SK-N-SH treated with all-trans-retinoic acid at 6 μM for 48 hours (cell line): ENCODE results near the gene CACNB4.
A peak's percentile ranks its signal among the peaks of the same experiment; 100 is the strongest.
"Not testable (repeated sequence)": the region's sequence is repeated elsewhere in the genome, so short reads cannot be mapped to it uniquely, and the experiment has no call there.

Source experiments
- ATAC-seq: fragments of 200-7000 bp; cut with Tn5 transposase; 3 replicates; pipeline ENCODE4 v1.9.1; 2020; ENCODE audit warnings: mild to moderate bottlenecking, moderate library complexity
- ARNTL ChIP-seq: fragments of 450-650 bp; formaldehyde crosslinking; IDR thresholded peaks from 2 replicates; pipeline ENCODE4 v1.5.0; 2020; ENCODE audit warnings: low read depth, mild to moderate bottlenecking, moderate library complexity, borderline replicate concordance
- BACH2 ChIP-seq: fragments of 250-450 bp; sonication (Bioruptor Pico); IDR thresholded peaks from 2 replicates; pipeline ENCODE4 v1.9.0; 2021; ENCODE audit warnings: mild to moderate bottlenecking, borderline replicate concordance
- CSDC2 ChIP-seq: fragments of 250-450 bp; sonication (Bioruptor Pico); IDR thresholded peaks from 2 replicates; pipeline ENCODE4 v1.5.0; 2020; ENCODE audit warnings: mild to moderate bottlenecking, moderate library complexity
- ESRRG ChIP-seq: fragments of 250-450 bp; sonication (Bioruptor Pico); IDR thresholded peaks from 2 replicates; pipeline ENCODE4 v1.6.1; 2021; ENCODE audit warnings: mild to moderate bottlenecking
- GLIS3 ChIP-seq: fragments of 250-450 bp; sonication (Bioruptor Pico); IDR thresholded peaks from 2 replicates; pipeline ENCODE4 v1.5.0; 2020; ENCODE audit warnings: mild to moderate bottlenecking, moderate library complexity
- PPARA ChIP-seq: fragments of 250-450 bp; sonication (Bioruptor Pico); IDR thresholded peaks from 2 replicates; pipeline ENCODE4 v1.5.0; 2020; ENCODE audit warnings: mild to moderate bottlenecking, borderline replicate concordance
- RARB ChIP-seq: fragments of 250-450 bp; sonication (Bioruptor Pico); IDR thresholded peaks from 2 replicates; pipeline ENCODE4 v1.8.0; 2021; ENCODE audit warnings: mild to moderate bottlenecking, moderate library complexity
- SNAI2 ChIP-seq: fragments of 250-450 bp; sonication (Bioruptor Pico); IDR thresholded peaks from 2 replicates; pipeline ENCODE4 v1.5.0; 2020; ENCODE audit warnings: mild to moderate bottlenecking, moderate library complexity
- TCF4 ChIP-seq: fragments of 250-450 bp; sonication (Bioruptor Pico); IDR thresholded peaks from 2 replicates; pipeline ENCODE4 v1.8.0; 2021; ENCODE audit warnings: mild to moderate bottlenecking, moderate library complexity, borderline replicate concordance
- TOX ChIP-seq: fragments of 250-450 bp; sonication (Bioruptor Pico); IDR thresholded peaks from 2 replicates; pipeline ENCODE4 v1.8.0; 2021; ENCODE audit warnings: mild to moderate bottlenecking, moderate library complexity, borderline replicate concordance
- ZC3H10 ChIP-seq: fragments of 250-450 bp; sonication (Bioruptor Pico); IDR thresholded peaks from 2 replicates; pipeline ENCODE4 v1.5.1; 2021; ENCODE audit warnings: mild to moderate bottlenecking, moderate library complexity
- ZFP3 ChIP-seq: fragments of 250-450 bp; sonication (Bioruptor Pico); IDR thresholded peaks from 2 replicates; pipeline ENCODE4 v1.5.0; 2020; ENCODE audit warnings: mild to moderate bottlenecking, moderate library complexity
- ZNF565 ChIP-seq: fragments of 450-650 bp; formaldehyde crosslinking; conservative IDR thresholded peaks from 2 replicates; pipeline ENCODE4 v1.5.0; 2020; ENCODE audit warnings: low read depth, mild to moderate bottlenecking, moderate library complexity
- ZNF8 ChIP-seq: fragments of 450-650 bp; formaldehyde crosslinking; IDR thresholded peaks from 2 replicates; pipeline ENCODE4 v1.5.0; 2020; ENCODE audit warnings: mild to moderate bottlenecking, moderate library complexity
- TF ChIP-seq, protein P1 (sequence below): fragments of 250-450 bp; sonication (Bioruptor Pico); IDR thresholded peaks from 2 replicates; pipeline ENCODE4 v1.5.0; 2020; ENCODE audit warnings: mild to moderate bottlenecking, moderate library complexity
- TF ChIP-seq, protein P2 (sequence below): fragments of 250-450 bp; sonication (Bioruptor Pico); IDR thresholded peaks from 2 replicates; pipeline ENCODE4 v1.8.0; 2021; ENCODE audit warnings: low read depth, mild to moderate bottlenecking, moderate library complexity, borderline replicate concordance
- TF ChIP-seq, protein P3 (sequence below): fragments of 250-450 bp; sonication (Bioruptor Pico); IDR thresholded peaks from 2 replicates; pipeline ENCODE4 v1.8.0; 2020; ENCODE audit warnings: mild to moderate bottlenecking, moderate library complexity, borderline replicate concordance
- TF ChIP-seq, protein P4 (sequence below): fragments of 250-450 bp; sonication (Bioruptor Pico); IDR thresholded peaks from 2 replicates; pipeline ENCODE4 v1.5.1; 2021; ENCODE audit warnings: mild to moderate bottlenecking, moderate library complexity
- TF ChIP-seq, protein P5 (sequence below): fragments of 250-450 bp; sonication (Bioruptor Pico); IDR thresholded peaks from 2 replicates; pipeline ENCODE4 v1.5.1; 2020; ENCODE audit warnings: low read depth, mild to moderate bottlenecking, moderate library complexity

The CACNB4 gene

DNA sequence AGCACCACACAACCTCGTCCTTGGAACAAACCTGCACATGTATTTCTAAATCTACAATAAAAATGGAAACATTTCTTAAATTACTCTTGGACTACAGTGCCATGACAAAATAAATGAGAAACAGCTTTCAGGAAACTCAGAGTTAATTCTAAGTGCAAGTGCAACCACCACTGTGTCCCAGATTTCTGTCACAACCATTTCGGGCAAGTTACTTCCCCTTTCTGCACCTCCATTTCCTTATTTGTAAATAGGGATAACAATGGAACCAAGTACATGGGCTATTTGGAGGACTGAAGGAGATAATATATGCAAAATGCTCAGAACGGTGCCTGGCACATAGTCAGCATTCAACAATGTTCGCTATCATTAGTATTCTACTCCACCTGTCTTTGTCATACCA lies 93.2 kb downstream of the CACNB4 start (continued):
- TF ChIP-seq, protein P1, sequence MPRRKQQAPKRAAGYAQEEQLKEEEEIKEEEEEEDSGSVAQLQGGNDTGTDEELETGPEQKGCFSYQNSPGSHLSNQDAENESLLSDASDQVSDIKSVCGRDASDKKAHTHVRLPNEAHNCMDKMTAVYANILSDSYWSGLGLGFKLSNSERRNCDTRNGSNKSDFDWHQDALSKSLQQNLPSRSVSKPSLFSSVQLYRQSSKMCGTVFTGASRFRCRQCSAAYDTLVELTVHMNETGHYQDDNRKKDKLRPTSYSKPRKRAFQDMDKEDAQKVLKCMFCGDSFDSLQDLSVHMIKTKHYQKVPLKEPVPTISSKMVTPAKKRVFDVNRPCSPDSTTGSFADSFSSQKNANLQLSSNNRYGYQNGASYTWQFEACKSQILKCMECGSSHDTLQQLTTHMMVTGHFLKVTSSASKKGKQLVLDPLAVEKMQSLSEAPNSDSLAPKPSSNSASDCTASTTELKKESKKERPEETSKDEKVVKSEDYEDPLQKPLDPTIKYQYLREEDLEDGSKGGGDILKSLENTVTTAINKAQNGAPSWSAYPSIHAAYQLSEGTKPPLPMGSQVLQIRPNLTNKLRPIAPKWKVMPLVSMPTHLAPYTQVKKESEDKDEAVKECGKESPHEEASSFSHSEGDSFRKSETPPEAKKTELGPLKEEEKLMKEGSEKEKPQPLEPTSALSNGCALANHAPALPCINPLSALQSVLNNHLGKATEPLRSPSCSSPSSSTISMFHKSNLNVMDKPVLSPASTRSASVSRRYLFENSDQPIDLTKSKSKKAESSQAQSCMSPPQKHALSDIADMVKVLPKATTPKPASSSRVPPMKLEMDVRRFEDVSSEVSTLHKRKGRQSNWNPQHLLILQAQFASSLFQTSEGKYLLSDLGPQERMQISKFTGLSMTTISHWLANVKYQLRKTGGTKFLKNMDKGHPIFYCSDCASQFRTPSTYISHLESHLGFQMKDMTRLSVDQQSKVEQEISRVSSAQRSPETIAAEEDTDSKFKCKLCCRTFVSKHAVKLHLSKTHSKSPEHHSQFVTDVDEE (CRISPR knock-in tag), result no peak
- no peak for TF ChIP-seq PPARA (CRISPR knock-in tag)

DNA sequence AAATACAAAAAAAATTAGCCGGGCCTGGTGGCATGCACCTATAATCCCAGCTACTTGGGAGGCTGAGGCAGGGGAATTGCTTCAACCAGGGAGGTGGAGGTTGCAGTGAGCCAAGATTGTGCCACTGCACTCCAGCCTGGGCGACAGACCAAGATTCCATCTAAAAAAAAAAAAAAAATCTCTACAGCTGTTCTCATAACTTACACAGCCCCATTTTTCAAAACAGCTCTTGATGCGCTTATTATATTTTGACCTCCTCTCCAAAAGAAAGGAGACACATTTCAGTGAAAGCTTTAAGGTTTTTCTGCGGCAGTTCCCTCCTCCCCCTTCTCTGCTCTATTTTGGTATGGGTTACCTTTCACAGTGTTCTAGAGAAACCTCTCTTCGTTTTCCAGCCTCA lies 95.6 kb downstream of the CACNB4 start:
- ATAC-seq, result not testable (repeated sequence)

DNA sequence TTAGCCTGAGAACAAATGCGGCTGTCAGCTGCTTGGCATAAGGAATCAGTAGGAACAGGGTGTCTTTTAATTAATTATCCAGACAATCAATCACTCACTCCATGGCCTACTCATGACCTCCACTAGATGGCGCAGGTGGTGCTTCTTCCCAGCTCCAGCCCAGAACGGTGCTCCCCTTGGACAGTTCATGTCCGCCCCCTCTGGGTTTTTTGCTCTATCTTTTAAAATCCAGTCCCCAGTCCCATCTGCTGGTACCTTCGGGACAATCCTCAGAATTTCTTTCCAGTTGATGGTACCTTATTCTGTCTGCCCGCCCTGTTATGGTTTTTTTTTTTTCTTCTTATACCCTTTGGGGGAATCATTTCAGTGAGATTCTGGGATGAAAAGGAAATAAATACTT lies 99.8 kb downstream of the CACNB4 start:
- ATAC-seq, result peak; percentile 94
- TF ChIP-seq SNAI2 (CRISPR knock-in tag) (no peak), BACH2 (CRISPR knock-in tag) (no peak), TOX (CRISPR knock-in tag) (no peak), RARB (CRISPR knock-in tag) (no peak), ZNF8 (CRISPR knock-in tag) (no peak), ESRRG (CRISPR knock-in tag) (no peak), GLIS3 (CRISPR knock-in tag) (no peak), TCF4 (CRISPR knock-in tag) (no peak)
- TF ChIP-seq, protein P2, sequence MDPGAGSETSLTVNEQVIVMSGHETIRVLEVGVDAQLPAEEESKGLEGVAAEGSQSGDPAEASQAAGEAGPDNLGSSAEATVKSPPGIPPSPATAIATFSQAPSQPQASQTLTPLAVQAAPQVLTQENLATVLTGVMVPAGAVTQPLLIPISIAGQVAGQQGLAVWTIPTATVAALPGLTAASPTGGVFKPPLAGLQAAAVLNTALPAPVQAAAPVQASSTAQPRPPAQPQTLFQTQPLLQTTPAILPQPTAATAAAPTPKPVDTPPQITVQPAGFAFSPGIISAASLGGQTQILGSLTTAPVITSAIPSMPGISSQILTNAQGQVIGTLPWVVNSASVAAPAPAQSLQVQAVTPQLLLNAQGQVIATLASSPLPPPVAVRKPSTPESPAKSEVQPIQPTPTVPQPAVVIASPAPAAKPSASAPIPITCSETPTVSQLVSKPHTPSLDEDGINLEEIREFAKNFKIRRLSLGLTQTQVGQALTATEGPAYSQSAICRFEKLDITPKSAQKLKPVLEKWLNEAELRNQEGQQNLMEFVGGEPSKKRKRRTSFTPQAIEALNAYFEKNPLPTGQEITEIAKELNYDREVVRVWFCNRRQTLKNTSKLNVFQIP (CRISPR knock-in tag), result no peak

DNA sequence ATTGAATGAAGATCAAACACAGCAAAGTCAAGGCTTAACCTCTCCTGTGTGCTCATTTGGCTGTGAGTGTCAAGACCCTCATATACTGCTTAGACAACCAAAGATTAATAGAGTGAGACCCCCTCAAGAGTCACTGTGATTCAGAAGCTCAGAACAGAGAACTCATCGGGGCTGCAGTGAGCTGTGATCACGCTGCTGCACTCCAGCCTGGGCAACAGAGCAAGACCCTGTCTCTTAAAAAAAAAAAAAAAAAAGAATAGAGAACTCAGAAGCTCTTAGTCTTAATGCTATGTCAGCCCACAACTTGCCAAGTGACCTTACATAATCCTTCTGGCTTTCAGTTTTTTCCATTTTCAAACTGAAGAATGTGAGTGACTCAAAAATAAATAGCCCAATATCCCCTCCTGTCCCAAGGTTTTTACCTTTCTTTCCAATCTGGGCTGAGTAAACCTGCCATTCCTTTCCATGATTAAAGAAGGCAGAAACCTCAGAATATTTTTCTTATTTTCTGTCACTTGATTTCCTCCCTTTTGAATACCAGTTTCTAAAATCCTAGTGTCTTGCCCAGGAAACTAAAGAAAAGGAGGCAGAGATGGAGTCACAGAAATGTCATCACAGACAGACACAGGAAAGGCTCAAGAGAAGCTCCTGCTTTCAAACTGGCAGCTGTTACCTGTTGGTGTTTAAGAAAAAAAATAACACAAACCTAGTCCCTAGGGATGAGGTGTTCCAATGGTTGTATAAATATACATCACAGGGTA lies 102.4 kb downstream of the CACNB4 start:
- ATAC-seq, result no peak
- TF ChIP-seq, protein P3, sequence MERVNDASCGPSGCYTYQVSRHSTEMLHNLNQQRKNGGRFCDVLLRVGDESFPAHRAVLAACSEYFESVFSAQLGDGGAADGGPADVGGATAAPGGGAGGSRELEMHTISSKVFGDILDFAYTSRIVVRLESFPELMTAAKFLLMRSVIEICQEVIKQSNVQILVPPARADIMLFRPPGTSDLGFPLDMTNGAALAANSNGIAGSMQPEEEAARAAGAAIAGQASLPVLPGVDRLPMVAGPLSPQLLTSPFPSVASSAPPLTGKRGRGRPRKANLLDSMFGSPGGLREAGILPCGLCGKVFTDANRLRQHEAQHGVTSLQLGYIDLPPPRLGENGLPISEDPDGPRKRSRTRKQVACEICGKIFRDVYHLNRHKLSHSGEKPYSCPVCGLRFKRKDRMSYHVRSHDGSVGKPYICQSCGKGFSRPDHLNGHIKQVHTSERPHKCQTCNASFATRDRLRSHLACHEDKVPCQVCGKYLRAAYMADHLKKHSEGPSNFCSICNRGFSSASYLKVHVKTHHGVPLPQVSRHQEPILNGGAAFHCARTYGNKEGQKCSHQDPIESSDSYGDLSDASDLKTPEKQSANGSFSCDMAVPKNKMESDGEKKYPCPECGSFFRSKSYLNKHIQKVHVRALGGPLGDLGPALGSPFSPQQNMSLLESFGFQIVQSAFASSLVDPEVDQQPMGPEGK (CRISPR knock-in tag), result no peak
- no peak for TF ChIP-seq ZC3H10 (CRISPR knock-in tag)
- no peak for TF ChIP-seq CSDC2
- TF ChIP-seq ZNF565, result no peak
- TF ChIP-seq, protein P2 (CRISPR knock-in tag), result no peak
- no peak for TF ChIP-seq RARB (CRISPR knock-in tag)
- TF ChIP-seq, protein P1 (CRISPR knock-in tag), result no peak
- no peak for TF ChIP-seq ARNTL (CRISPR knock-in tag)
- no peak for TF ChIP-seq SNAI2 (CRISPR knock-in tag)
- TF ChIP-seq TOX (CRISPR knock-in tag), result no peak
- TF ChIP-seq, protein P4, sequence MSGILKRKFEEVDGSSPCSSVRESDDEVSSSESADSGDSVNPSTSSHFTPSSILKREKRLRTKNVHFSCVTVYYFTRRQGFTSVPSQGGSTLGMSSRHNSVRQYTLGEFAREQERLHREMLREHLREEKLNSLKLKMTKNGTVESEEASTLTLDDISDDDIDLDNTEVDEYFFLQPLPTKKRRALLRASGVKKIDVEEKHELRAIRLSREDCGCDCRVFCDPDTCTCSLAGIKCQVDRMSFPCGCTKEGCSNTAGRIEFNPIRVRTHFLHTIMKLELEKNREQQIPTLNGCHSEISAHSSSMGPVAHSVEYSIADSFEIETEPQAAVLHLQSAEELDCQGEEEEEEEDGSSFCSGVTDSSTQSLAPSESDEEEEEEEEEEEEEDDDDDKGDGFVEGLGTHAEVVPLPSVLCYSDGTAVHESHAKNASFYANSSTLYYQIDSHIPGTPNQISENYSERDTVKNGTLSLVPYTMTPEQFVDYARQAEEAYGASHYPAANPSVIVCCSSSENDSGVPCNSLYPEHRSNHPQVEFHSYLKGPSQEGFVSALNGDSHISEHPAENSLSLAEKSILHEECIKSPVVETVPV (CRISPR knock-in tag), result no peak
- TF ChIP-seq PPARA (CRISPR knock-in tag), result no peak
- TF ChIP-seq, protein P5, sequence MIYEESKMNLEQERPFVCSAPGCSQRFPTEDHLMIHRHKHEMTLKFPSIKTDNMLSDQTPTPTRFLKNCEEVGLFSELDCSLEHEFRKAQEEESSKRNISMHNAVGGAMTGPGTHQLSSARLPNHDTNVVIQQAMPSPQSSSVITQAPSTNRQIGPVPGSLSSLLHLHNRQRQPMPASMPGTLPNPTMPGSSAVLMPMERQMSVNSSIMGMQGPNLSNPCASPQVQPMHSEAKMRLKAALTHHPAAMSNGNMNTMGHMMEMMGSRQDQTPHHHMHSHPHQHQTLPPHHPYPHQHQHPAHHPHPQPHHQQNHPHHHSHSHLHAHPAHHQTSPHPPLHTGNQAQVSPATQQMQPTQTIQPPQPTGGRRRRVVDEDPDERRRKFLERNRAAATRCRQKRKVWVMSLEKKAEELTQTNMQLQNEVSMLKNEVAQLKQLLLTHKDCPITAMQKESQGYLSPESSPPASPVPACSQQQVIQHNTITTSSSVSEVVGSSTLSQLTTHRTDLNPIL (CRISPR knock-in tag), result no peak
- TF ChIP-seq ESRRG (CRISPR knock-in tag), result no peak
- TF ChIP-seq ZFP3, result no peak
- TF ChIP-seq ZNF8 (CRISPR knock-in tag), result no peak
